ENCODE measurements around the gene RIN3.

- TF ChIP-seq CTCF (conservative IDR thresholded peaks at IDR 0.05 in 1 of 2, IDR thresholded peaks at IDR 0.05 in 1 of 2; ENCODE audit: extremely low read depth in 1 of 2, insufficient read depth in 1 of 2, low read depth in 1 of 2, low read length in 2 of 2): no peak
- no peak for TF ChIP-seq EZH2 (IDR thresholded peaks at IDR 0.05; ENCODE audit: borderline replicate concordance, low read length)
These were observed 50.2 kb downstream of the RIN3 start for GRCh38 chr14:92563765-92564285.
